Keratinocyte (primary cell): ENCODE data around the gene HTRA1. TPM values are rescaled to one million over a fixed set of nuclear protein-coding genes. Genes with fewer than 3 reads are reported as not detected.

Source experiments
- DNase-seq: peaks from one replicate; pipeline ENCODE4 v3.0.0-alpha.2; 2011; ENCODE audit warnings: low read depth, missing footprints, low spot score
- FAIRE-seq: peaks from 2 replicates; lab custom pipeline; 2011; peaks lifted over from hg19 to GRCh38; lab: Jason Lieb, UNC
- H2AFZ ChIP-seq: 2 replicates; pipeline ENCODE4 v1.6.0; 2012; ENCODE audit warnings: low read length, control low read depth, inconsistent platforms; ENCODE audit not compliant: control insufficient read depth
- H3K27ac ChIP-seq: 2 replicates; pipeline ENCODE4 v1.5.1; 2011; ENCODE audit warnings: low read length; ENCODE audit not compliant: control insufficient read depth, insufficient read depth
- H3K27me3 ChIP-seq: 3 replicates; pipeline ENCODE4 v1.6.0; 2011; ENCODE audit warnings: low read length; ENCODE audit not compliant: control insufficient read depth, insufficient read depth; ENCODE audit errors: extremely low read depth
- H3K36me3 ChIP-seq, 2 experiments: 2 replicates in 1 of 2; 3 replicates in 1 of 2; pipeline ENCODE4 v1.5.1; 2011; ENCODE audit warnings: low read length in 2 of 2, mild to moderate bottlenecking in 1 of 2; ENCODE audit not compliant: control insufficient read depth in 2 of 2, insufficient read depth in 2 of 2; ENCODE audit errors: extremely low read depth in 1 of 2
- H3K4me1 ChIP-seq: 3 replicates; pipeline ENCODE4 v1.5.1; 2011; ENCODE audit warnings: low read length; ENCODE audit not compliant: control insufficient read depth, insufficient read depth; ENCODE audit errors: extremely low read depth
- H3K4me2 ChIP-seq: 3 replicates; pipeline ENCODE4 v1.6.0; 2011; ENCODE audit warnings: low read depth, low read length; ENCODE audit not compliant: control insufficient read depth, insufficient read depth; ENCODE audit errors: extremely low read depth
- H3K4me3 ChIP-seq, 3 experiments: fragments of 200-600 bp in 1 of 3; sonication (generic) in 1 of 3; 2 replicates in 2 of 3; 3 replicates in 1 of 3; pipeline ENCODE4 v1.5.1; 2011 to 2016; ENCODE audit warnings: low read length in 3 of 3, mild to moderate bottlenecking in 3 of 3, control low read depth in 2 of 3, inconsistent platforms in 1 of 3, low read depth in 1 of 3, mixed read lengths in 1 of 3, mixed run types in 1 of 3, moderate library complexity in 1 of 3; ENCODE audit not compliant: control insufficient read depth in 2 of 3, insufficient read depth in 2 of 3; ENCODE audit errors: extremely low read depth in 1 of 3
- H3K79me2 ChIP-seq: 2 replicates; pipeline ENCODE4 v1.6.0; 2012; ENCODE audit warnings: low read length; ENCODE audit not compliant: control insufficient read depth, insufficient read depth
- H3K9ac ChIP-seq: 3 replicates; pipeline ENCODE4 v1.6.0; 2011; ENCODE audit warnings: low read length; ENCODE audit not compliant: control insufficient read depth, insufficient read depth; ENCODE audit errors: extremely low read depth
- H3K9me1 ChIP-seq: 3 replicates; pipeline ENCODE4 v1.6.0; 2011; ENCODE audit warnings: low read length; ENCODE audit not compliant: control insufficient read depth, insufficient read depth; ENCODE audit errors: extremely low read depth
- H3K9me3 ChIP-seq: 2 replicates; pipeline ENCODE4 v1.5.1; 2012; ENCODE audit warnings: low read depth, low read length; ENCODE audit not compliant: control insufficient read depth
- H4K20me1 ChIP-seq: 3 replicates; pipeline ENCODE4 v1.6.0; 2011; ENCODE audit warnings: low read length; ENCODE audit not compliant: control insufficient read depth, insufficient read depth; ENCODE audit errors: extremely low read depth
- CTCF ChIP-seq, 3 experiments: IDR thresholded peaks in 1 of 3; conservative IDR thresholded peaks in 1 of 3; optimal IDR thresholded peaks in 1 of 3; 2 replicates in 2 of 3; 3 replicates in 1 of 3; pipeline versions ENCODE3 to v1.5.1; 2011; ENCODE audit warnings: low read length in 3 of 3, mild to moderate bottlenecking in 3 of 3, moderate library complexity in 2 of 3, control low read depth in 1 of 3, inconsistent platforms in 1 of 3; ENCODE audit not compliant: insufficient read depth in 2 of 3; ENCODE audit errors: extremely low read depth in 1 of 3
- EZH2 ChIP-seq: IDR thresholded peaks from one replicate; pipeline ENCODE4 v1.6.1; 2012; ENCODE audit warnings: inconsistent platforms, mild to moderate bottlenecking, low read length, moderate library complexity
- dilution Hi-C: fragments of 300-500 bp; cut with MboI; formaldehyde crosslinking; loops from one replicate; pipeline ENCODE4 v1.7.0; 2020; ENCODE audit warnings: low sequenced_read_pairs; ENCODE audit not compliant: extremely low pct_ligation_motif_present
- polyA plus RNA-seq, 5 experiments: library from polyadenylated mRNA; depleted of rRNA in 3 of 5; stranded (reverse) in 3 of 5; stranded (forward) in 1 of 5; unstranded in 1 of 5; fragments of >200 nt; gene quantifications; 1 replicate in 1 of 5; 2 replicates in 3 of 5; 3 replicates in 1 of 5; pipeline versions ENCODE4 v1.2.1 to v1.2.3, GENCODE V29; 2011 to 2012; ENCODE audit warnings: missing spikeins in 2 of 5, low read depth in 1 of 5, low replicate concordance in 1 of 5

Gene HTRA1
- polyA plus RNA-seq, 1 donor (not counting 4 experiments of a cell fraction or from before 2014, with no cell fraction given), result 412 TPM

GRCh38 chr10:122490268-122490667 lies 28.9 kb downstream of the HTRA1 start:
- dilution Hi-C loops, result no loop called here
- no peak overlapping the region for H3K4me2 ChIP-seq

DNA sequence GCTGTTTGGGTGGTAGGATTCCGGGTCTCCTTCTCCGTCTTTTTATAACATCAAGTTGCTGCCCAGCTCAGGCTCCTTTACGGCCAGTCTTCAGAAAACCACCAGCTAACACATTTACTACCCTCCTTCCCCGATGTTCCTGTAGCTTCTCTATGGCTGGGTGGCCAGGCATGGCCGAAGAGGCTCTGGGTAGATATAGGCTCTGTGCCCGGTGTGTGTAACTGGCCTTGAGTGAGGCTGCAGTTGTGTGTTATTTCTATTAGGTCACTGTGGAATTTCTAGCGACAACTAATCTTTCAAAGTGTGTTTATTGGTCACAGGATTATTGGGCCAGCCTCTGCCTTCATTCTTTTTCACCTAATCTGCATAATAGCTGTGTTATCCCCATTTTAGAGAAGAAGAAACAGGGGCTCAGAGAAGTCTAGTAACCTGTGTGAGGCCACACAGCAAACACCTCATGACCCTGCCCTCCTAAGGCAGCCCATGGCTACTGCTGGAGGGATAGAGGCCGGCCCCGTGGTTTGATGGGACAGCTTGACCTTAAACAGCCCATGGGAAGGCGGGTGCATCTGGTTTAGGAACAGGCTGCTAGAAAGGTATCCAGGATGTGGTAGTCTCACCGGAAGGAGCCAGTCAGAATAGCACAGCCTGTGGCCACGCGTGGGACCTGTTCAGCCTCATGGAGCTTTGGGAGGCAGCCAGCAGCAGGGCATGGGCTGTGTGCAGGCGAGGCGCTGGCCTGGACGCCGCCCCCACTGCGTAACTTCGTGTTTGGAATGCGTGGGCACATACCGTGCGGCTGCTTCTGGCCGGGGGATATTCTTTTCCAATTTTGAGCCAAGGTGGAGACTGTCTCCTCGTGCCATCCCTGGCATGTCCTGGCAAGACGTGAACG lies 29.7 kb downstream of the HTRA1 start:
- dilution Hi-C loops, result no loop called here
- Histone ChIP-seq H3K4me3 (no peak overlapping the region), H4K20me1 (no peaks in the 10 kb centered on the region), H3K79me2 (peaks cover 1% of the 10 kb centered on the region), H3K27me3 (no peaks in the 10 kb centered on the region), H3K9me3 (no peaks in the 10 kb centered on the region), H3K36me3 (peaks cover 6 to 13% of the 10 kb centered on the region in 2 experiments), H3K9ac (no peak overlapping the region), H2AFZ (no peak overlapping the region), H3K9me1 (no peaks in the 10 kb centered on the region), H3K4me1 (peaks cover 55% of the 10 kb centered on the region), H3K4me2 (peak overlapping the region; percentile 28), H3K27ac (peak overlapping the region; percentile 46)
- DNase-seq (peak; percentile 71), FAIRE-seq (peak; percentile 96)
- no peak for TF ChIP-seq EZH2
- peak; percentile 13 to 19 (median 14) for TF ChIP-seq CTCF (optimal IDR thresholded peaks at IDR 0.05 in 1 of 3, IDR thresholded peaks at IDR 0.05 in 1 of 3, conservative IDR thresholded peaks at IDR 0.05 in 1 of 3; ENCODE audit: extremely low read depth in 1 of 3, insufficient read depth in 2 of 3, low read length in 3 of 3)

More at GRCh38 chr10:122490268-122490667, 28.9 kb downstream of the HTRA1 start:
- Histone ChIP-seq H3K36me3 (peaks cover 6 to 13% of the 10 kb centered on the region in 2 experiments), H3K27ac (peak overlapping the region; percentile 46), H3K9me1 (no peaks in the 10 kb centered on the region), H3K4me1 (peaks cover 48% of the 10 kb centered on the region), H3K27me3 (no peaks in the 10 kb centered on the region), H3K9me3 (no peaks in the 10 kb centered on the region), H3K4me3 (no peak overlapping the region), H2AFZ (no peak overlapping the region), H3K79me2 (peaks cover 1% of the 10 kb centered on the region), H4K20me1 (no peaks in the 10 kb centered on the region), H3K9ac (no peak overlapping the region)
- DNase-seq (no peak), FAIRE-seq (no peak)
- no peak for TF ChIP-seq EZH2
- no peak for TF ChIP-seq CTCF (optimal IDR thresholded peaks at IDR 0.05 in 1 of 3, IDR thresholded peaks at IDR 0.05 in 1 of 3, conservative IDR thresholded peaks at IDR 0.05 in 1 of 3; ENCODE audit: extremely low read depth in 1 of 3, insufficient read depth in 2 of 3, low read length in 3 of 3)
